GM21528 (cell line): Measurements from ENCODE around the gene FOXRED2.
"Not testable (repeated sequence)": the region's sequence is repeated elsewhere in the genome, so short reads cannot be mapped to it uniquely, and the experiment has no call there.

Experiments used
- ATAC-seq: cut with Tn5 transposase; IDR thresholded peaks from one replicate; pipeline ENCODE4 v1.9.1; 2021; ENCODE audit warnings: mild to moderate bottlenecking, moderate library complexity; ENCODE audit not compliant: unreplicated experiment, low FRiP score

FOXRED2 gene

GRCh38 chr22:36452978-36453607, 53.7 kb downstream of the FOXRED2 start:
- ATAC-seq: not testable (repeated sequence)

- no peak for ATAC-seq
These were observed 54.4 kb downstream of the FOXRED2 start for GRCh38 chr22:36452250-36452977.

- ATAC-seq: not testable (repeated sequence)
These were observed 55.9 kb downstream of the FOXRED2 start for GRCh38 chr22:36450923-36451322.

- no peak for ATAC-seq
These were observed 57.2 kb downstream of the FOXRED2 start for GRCh38 chr22:36449596-36450175.

- no peak for ATAC-seq
These were observed 59.2 kb downstream of the FOXRED2 start for GRCh38 chr22:36447632-36448031.

GRCh38 chr22:36445158-36445668, 61.6 kb downstream of the FOXRED2 start:
- no peak for ATAC-seq

- ATAC-seq: no peak
These were observed 63.6 kb downstream of the FOXRED2 start for GRCh38 chr22:36443198-36443770.

GRCh38 chr22:36442506-36443197, 64.2 kb downstream of the FOXRED2 start:
- ATAC-seq: no peak

- no peak for ATAC-seq
These were observed 66.3 kb downstream of the FOXRED2 start for GRCh38 chr22:36440429-36441002.

- ATAC-seq: no peak
These were observed 67.2 kb downstream of the FOXRED2 start for GRCh38 chr22:36439481-36440271.
